Lung (tissue), 12 donors: ENCODE results near the gene LYPD6B. TPM values are rescaled to one million over a fixed set of nuclear protein-coding genes. Genes with fewer than 3 reads are reported as not detected.

Source experiments
- ATAC-seq: fragments of 200-7000 bp; cut with Tn5 transposase; one replicate; pipeline ENCODE4 v1.9.1; 2020; ENCODE audit warnings: moderate number of reproducible peaks; ENCODE audit not compliant: insufficient read depth, low FRiP score
- DNase-seq, 3 donors: peaks; one replicate each; pipeline ENCODE4 v3.0.0-alpha.2; 2013 to 2017
- H3K27ac ChIP-seq, 2 donors: one replicate each; pipeline ENCODE4 v1.5.1; 2013; ENCODE audit warnings: mild to moderate bottlenecking in 2 of 2, moderate library complexity in 2 of 2, control low read depth in 1 of 2, inconsistent platforms in 1 of 2, low read depth in 1 of 2, low read length in 1 of 2
- H3K27me3 ChIP-seq, 3 donors: one replicate each; pipeline ENCODE4 v1.5.1; 2013; ENCODE audit warnings: low read length in 2 of 3; ENCODE audit not compliant: control insufficient read depth in 3 of 3, insufficient read depth in 3 of 3
- H3K36me3 ChIP-seq, 4 donors: one replicate each; pipeline ENCODE4 v1.5.1; 2013; ENCODE audit warnings: low read length in 4 of 4, mild to moderate bottlenecking in 1 of 4, moderate library complexity in 1 of 4; ENCODE audit not compliant: control insufficient read depth in 4 of 4, insufficient read depth in 4 of 4
- H3K4me1 ChIP-seq, 5 donors: one replicate each; pipeline ENCODE4 v1.5.1; 2013; ENCODE audit warnings: low read length in 5 of 5, mild to moderate bottlenecking in 2 of 5, moderate library complexity in 1 of 5; ENCODE audit not compliant: control insufficient read depth in 5 of 5, insufficient read depth in 5 of 5
- H3K4me3 ChIP-seq: one replicate; pipeline ENCODE4 v1.5.1; 2013; ENCODE audit warnings: mild to moderate bottlenecking, control low read depth, moderate library complexity
- H3K9ac ChIP-seq, 2 donors: one replicate each; pipeline ENCODE4 v1.5.1; 2013; ENCODE audit warnings: low read length in 2 of 2, control low read depth in 1 of 2; ENCODE audit not compliant: insufficient read depth in 1 of 2
- H3K9me3 ChIP-seq, 4 donors: one replicate each; pipeline ENCODE4 v1.5.1; 2013; ENCODE audit warnings: low read length in 3 of 4, mild to moderate bottlenecking in 1 of 4, moderate library complexity in 1 of 4; ENCODE audit not compliant: control insufficient read depth in 4 of 4, insufficient read depth in 3 of 4
- CTCF ChIP-seq: IDR thresholded peaks from 2 replicates; pipeline ENCODE4 v1.5.1; 2012; ENCODE audit warnings: mild to moderate bottlenecking; ENCODE audit errors: control extremely low read depth, extremely low read depth
- WGBS, 2 donors: extraction: QIAGEN DNeasy Blood & Tissue Kit; methylation state at CpG; one replicate each; pipeline ENCODE4 v1.1.7; 2013; 5-methylcytosine and 5-hydroxymethylcytosine counted together
- polyA plus RNA-seq, 2 donors: library from polyadenylated mRNA; stranded (reverse); fragments of 200-250 nt; gene quantifications; one replicate each; pipeline ENCODE4 v1.2.1, GENCODE V29; 2013
- total RNA-seq, 2 donors: library from RNA; depleted of rRNA in 1 of 2; stranded (reverse); fragments of >200 nt in 1 of 2; gene quantifications; one replicate each; pipeline ENCODE4 v1.2.1, GENCODE V29; 2014 to 2021
- donor health status: control.
- donor health status: control.
- donor health status: Bipolar disorder and iron deficiency.
- donor health status: healthy.
- donor health status: DM: yes; HTN: yes; CAD: no.

The LYPD6B gene
- total and polyA plus RNA-seq, 4 donors, result 2.5 to 12.4 (median 3.4) TPM

GRCh38 chr2:149002891-149003740 is 35.4 kb upstream of the LYPD6B start:
- Histone ChIP-seq H3K36me3 (no peaks in the 10 kb centered on the region), H3K4me1 (peaks cover 0 to 7% (median 0%) of the 10 kb centered on the region in 5 donors), H3K9ac (no peak overlapping the region), H3K9me3 (no peaks in the 10 kb centered on the region), H3K4me3 (no peak overlapping the region), H3K27me3 (no peaks in the 10 kb centered on the region), H3K27ac (no peak overlapping the region)
- TF ChIP-seq CTCF, result no peak
- 89 to 96% methylated on average over 31 of the region's 31 CpGs for WGBS, 2 donors
- ATAC-seq (no peak), DNase-seq (no peak)

- TF ChIP-seq CTCF, result no peak
- H3K9ac ChIP-seq, result no peak overlapping the region
- H3K4me1 ChIP-seq, result peaks cover 0 to 7% (median 0%) of the 10 kb centered on the region in 5 donors
- WGBS, 2 donors, result 90 to 92% methylated on average over 3 of the region's 3 CpGs
- H3K4me3 ChIP-seq, result no peak overlapping the region
- no peak overlapping the region for H3K27ac ChIP-seq
- H3K36me3 ChIP-seq, result no peaks in the 10 kb centered on the region
- no peak for DNase-seq
- no peaks in the 10 kb centered on the region for H3K9me3 ChIP-seq
- H3K27me3 ChIP-seq, result no peaks in the 10 kb centered on the region
- ATAC-seq, result no peak
Measured at GRCh38 chr2:149004836-149005235, 33.7 kb upstream of the LYPD6B start.

- Histone ChIP-seq H3K4me1 (peaks cover 0 to 7% (median 0%) of the 10 kb centered on the region in 5 donors), H3K4me3 (no peak overlapping the region), H3K27me3 (no peaks in the 10 kb centered on the region), H3K9ac (no peak overlapping the region), H3K9me3 (no peaks in the 10 kb centered on the region), H3K27ac (no peak overlapping the region), H3K36me3 (no peaks in the 10 kb centered on the region)
- WGBS, 2 donors, result 65 to 82% methylated on average over 6 of the region's 6 CpGs
- TF ChIP-seq CTCF, result no peak
- DNase-seq (no peak), ATAC-seq (no peak)
Measured at GRCh38 chr2:149005471-149006077, 32.9 kb upstream of the LYPD6B start.
